HFFc6 (cell line): ENCODE results near the gene SLC16A1. TPM values are rescaled to one million over a fixed set of nuclear protein-coding genes. Genes with fewer than 3 reads are reported as not detected.
A peak's percentile ranks its signal among the peaks of the same experiment; 100 is the strongest.

Experiments used
- DNase-seq: peaks from one replicate; pipeline ENCODE4 v3.0.0-alpha.2; 2018
- H3K27ac Mint-ChIP-seq: 2 replicates; pipeline ENCODE4 v1.8.0; 2020; ENCODE audit warnings: mild to moderate bottlenecking, mixed read lengths
- H3K27me3 Mint-ChIP-seq: 2 replicates; pipeline ENCODE4 v1.8.0; 2021; ENCODE audit warnings: mild to moderate bottlenecking, moderate library complexity, mixed read lengths; ENCODE audit not compliant: insufficient read depth
- H3K36me3 Mint-ChIP-seq: 2 replicates; pipeline ENCODE4 v1.8.0; 2021; ENCODE audit warnings: low read depth, mixed read lengths
- H3K4me1 Mint-ChIP-seq: 2 replicates; pipeline ENCODE4 v1.8.0; 2020; ENCODE audit warnings: low read depth, mixed read lengths
- H3K4me3 Mint-ChIP-seq: 2 replicates; pipeline ENCODE4 v1.8.0; 2020; ENCODE audit warnings: mild to moderate bottlenecking, moderate library complexity, mixed read lengths
- H3K9me3 Mint-ChIP-seq: 2 replicates; pipeline ENCODE4 v1.8.0; 2020; ENCODE audit warnings: mild to moderate bottlenecking, mixed read lengths
- CTCF ChIP-seq: fragments of 200-600 bp; sonication (generic); IDR thresholded peaks from 2 replicates; pipeline ENCODE4 v1.5.0; 2021; ENCODE audit warnings: antibody characterized with exemption, mild to moderate bottlenecking
- total RNA-seq, 6 experiments: library from RNA; stranded (reverse); fragmentation: NEBNext Ultra II Directional; extraction: Animal tissue kit (Norgen Biotek cat#: 25700); gene quantifications; 2 replicates in 1 of 6; 3 replicates in 5 of 6; pipeline ENCODE4 v1.2.3, GENCODE V29; 2021

The SLC16A1 gene
- total RNA-seq, 6 experiments from 2014 or later, result 61.0 to 95.0 (median 69.4) TPM

GRCh38 chr1:112981426-112981825 is 25.4 kb upstream of the SLC16A1 start:
- no peak overlapping the region for H3K27ac Mint-ChIP-seq
- TF ChIP-seq CTCF, result no peak
- no peaks in the 10 kb centered on the region for H3K9me3 Mint-ChIP-seq
- H3K27me3 Mint-ChIP-seq, result no peaks in the 10 kb centered on the region; the same call in 1 of the 2 replicates
- no peak overlapping the region for H3K4me3 Mint-ChIP-seq
- H3K36me3 Mint-ChIP-seq, result no peaks in the 10 kb centered on the region
- no peak for DNase-seq
- peaks cover 11% of the 10 kb centered on the region for H3K4me1 Mint-ChIP-seq

DNA sequence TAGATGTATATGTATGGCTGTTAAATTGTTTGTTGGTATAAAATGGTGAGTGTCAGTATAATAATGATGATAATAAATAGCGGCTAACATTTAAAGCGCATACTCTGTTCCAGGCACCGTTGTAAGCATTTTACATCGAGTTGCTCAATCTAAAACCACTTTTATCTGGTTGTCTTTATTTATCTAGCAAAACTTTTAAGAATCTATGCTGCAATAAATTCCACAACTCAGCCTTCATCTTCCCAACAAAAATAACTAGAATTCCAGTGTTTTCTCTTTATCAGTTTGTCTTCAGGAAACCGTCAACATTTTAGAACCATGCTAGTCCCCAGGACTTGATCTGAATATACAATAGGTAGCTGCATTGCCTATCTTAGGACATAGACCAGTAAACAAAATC is 19.3 kb upstream of the SLC16A1 start:
- H3K4me3 Mint-ChIP-seq, result no peak overlapping the region

GRCh38 chr1:112974646-112975045 is 18.6 kb upstream of the SLC16A1 start:
- no peaks in the 10 kb centered on the region; the same call in 1 of the 2 replicates for H3K4me1 Mint-ChIP-seq
- no peaks in the 10 kb centered on the region for H3K9me3 Mint-ChIP-seq
- no peak for DNase-seq
- no peak overlapping the region for H3K27ac Mint-ChIP-seq
- H3K27me3 Mint-ChIP-seq, result no peaks in the 10 kb centered on the region
- TF ChIP-seq CTCF, result no peak
- H3K36me3 Mint-ChIP-seq, result peaks cover 5% of the 10 kb centered on the region; the same call in 1 of the 2 replicates
- no peak overlapping the region for H3K4me3 Mint-ChIP-seq

More for the DNA sequence above, 19.3 kb upstream of the SLC16A1 start:
- Mint-ChIP-seq H3K27ac (no peak overlapping the region), H3K9me3 (no peaks in the 10 kb centered on the region), H3K36me3 (peaks cover 5% of the 10 kb centered on the region; the same call in 1 of the 2 replicates), H3K4me1 (no peaks in the 10 kb centered on the region; the same call in 1 of the 2 replicates), H3K27me3 (no peaks in the 10 kb centered on the region)
- no peak for TF ChIP-seq CTCF
- DNase-seq, result no peak

DNA sequence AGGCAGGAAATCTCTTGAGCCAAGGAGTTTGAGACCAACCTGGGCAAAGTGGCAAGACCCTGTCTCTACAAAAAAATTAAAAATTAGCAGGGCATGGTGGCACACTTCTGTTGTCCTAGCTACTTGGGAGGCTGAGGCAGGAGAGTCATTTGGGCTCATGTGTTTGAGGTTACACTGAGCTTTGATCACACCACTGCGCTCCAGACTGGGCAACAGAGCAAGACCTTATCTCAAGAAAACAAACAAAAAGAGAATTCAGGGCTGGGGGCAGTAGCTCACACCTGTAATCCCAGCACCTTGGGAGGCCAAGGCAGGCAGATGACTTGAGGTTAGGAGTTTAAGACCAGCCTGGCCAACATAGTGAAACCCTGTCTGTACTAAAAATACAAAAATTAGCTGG is 17.8 kb upstream of the SLC16A1 start:
- peaks cover 5% of the 10 kb centered on the region; the same call in 1 of the 2 replicates for H3K36me3 Mint-ChIP-seq
- H3K27me3 Mint-ChIP-seq, result no peaks in the 10 kb centered on the region
- no peak for DNase-seq
- H3K9me3 Mint-ChIP-seq, result no peaks in the 10 kb centered on the region
- peak overlapping the region; percentile 33; the same call in 1 of the 2 replicates for H3K27ac Mint-ChIP-seq
- no peaks in the 10 kb centered on the region; the same call in 1 of the 2 replicates for H3K4me1 Mint-ChIP-seq
- H3K4me3 Mint-ChIP-seq, result no peak overlapping the region
- TF ChIP-seq CTCF, result no peak

GRCh38 chr1:112971006-112971405 is 15.0 kb upstream of the SLC16A1 start:
- no peak for TF ChIP-seq CTCF
- H3K27ac Mint-ChIP-seq, result no peak overlapping the region
- DNase-seq, result no peak
- no peaks in the 10 kb centered on the region for H3K27me3 Mint-ChIP-seq
- no peaks in the 10 kb centered on the region; the same call in 1 of the 2 replicates for H3K4me1 Mint-ChIP-seq
- H3K9me3 Mint-ChIP-seq, result no peaks in the 10 kb centered on the region
- no peak overlapping the region for H3K4me3 Mint-ChIP-seq
- H3K36me3 Mint-ChIP-seq, result peaks cover 19% of the 10 kb centered on the region

DNA sequence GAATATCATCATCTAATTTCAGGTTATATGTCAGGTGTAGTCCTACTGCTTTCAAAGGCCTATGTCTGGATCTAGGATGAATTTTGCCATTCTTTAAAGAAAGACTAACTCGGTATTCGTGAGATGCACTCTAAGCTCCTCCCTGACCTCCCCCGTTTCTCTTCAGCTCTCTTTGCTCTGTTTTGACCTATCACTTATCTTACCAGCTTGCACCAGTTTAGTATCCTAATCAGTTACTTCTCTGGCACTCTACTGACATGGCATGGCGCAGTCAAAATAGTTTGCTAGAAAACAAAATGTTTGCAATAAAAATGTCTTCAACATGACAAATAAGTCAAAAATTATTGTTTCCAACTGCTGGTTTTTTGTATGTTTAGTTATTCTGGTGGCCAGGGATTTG is 8.4 kb upstream of the SLC16A1 start:
- Mint-ChIP-seq H3K36me3 (peaks cover 37% of the 10 kb centered on the region), H3K4me3 (no peak overlapping the region), H3K27ac (no peak overlapping the region), H3K9me3 (no peaks in the 10 kb centered on the region), H3K27me3 (no peaks in the 10 kb centered on the region), H3K4me1 (peaks cover 17% of the 10 kb centered on the region)
- no peak for DNase-seq
- no peak for TF ChIP-seq CTCF
